Neural progenitor cell (in vitro differentiated cells): ENCODE measurements around the gene LMO1.

Experiments used
- CTCF ChIP-seq: fragments of 200-600 bp; sonication (generic); IDR thresholded peaks from 2 replicates; pipeline ENCODE4 v1.5.1; 2017; ENCODE audit warnings: antibody characterized with exemption, mild to moderate bottlenecking
- EZH2 ChIP-seq: fragments of 200-600 bp; sonication (generic); IDR thresholded peaks from 2 replicates; pipeline ENCODE4 v1.6.1; 2017; ENCODE audit warnings: antibody characterized with exemption, mild to moderate bottlenecking, moderate library complexity
- EZH2phosphoT487 ChIP-seq: fragments of 200-600 bp; sonication (generic); IDR thresholded peaks from 2 replicates; pipeline ENCODE4 v1.6.1; 2017; ENCODE audit warnings: antibody characterized with exemption

DNA sequence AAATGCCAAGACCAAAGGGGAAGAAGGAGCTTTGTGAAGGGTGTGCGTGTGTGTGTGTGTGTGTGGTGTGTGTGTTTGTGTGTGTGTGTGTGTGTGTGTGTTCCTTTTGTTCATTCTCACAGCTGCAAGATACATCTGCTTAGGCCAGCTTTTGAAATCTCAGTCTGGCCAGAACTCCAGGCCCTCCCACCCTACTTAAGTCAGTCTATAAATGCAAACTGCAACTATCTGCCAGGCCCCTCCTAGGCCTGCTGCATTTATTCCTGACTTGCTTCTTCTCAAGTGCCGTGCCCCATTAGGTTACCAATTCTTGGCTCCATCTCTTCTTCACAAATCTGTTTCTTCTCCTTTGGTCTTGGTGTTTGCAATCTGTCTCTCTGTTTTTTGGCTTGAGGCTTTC lies 73.2 kb downstream of the LMO1 start:
- no peak for TF ChIP-seq CTCF
- TF ChIP-seq EZH2, result no peak
- TF ChIP-seq EZH2phosphoT487, result no peak
